ENCODE results near the gene GAB2. TPM values are rescaled to one million over a fixed set of nuclear protein-coding genes. Genes with fewer than 3 reads are reported as not detected.
"Not testable (repeated sequence)": the region's sequence is repeated elsewhere in the genome, so short reads cannot be mapped to it uniquely, and the experiment has no call there.

Gene GAB2
- total and polyA plus RNA-seq, 9 donors = 30.9 to 64.6 (median 42.9) TPM

DNA sequence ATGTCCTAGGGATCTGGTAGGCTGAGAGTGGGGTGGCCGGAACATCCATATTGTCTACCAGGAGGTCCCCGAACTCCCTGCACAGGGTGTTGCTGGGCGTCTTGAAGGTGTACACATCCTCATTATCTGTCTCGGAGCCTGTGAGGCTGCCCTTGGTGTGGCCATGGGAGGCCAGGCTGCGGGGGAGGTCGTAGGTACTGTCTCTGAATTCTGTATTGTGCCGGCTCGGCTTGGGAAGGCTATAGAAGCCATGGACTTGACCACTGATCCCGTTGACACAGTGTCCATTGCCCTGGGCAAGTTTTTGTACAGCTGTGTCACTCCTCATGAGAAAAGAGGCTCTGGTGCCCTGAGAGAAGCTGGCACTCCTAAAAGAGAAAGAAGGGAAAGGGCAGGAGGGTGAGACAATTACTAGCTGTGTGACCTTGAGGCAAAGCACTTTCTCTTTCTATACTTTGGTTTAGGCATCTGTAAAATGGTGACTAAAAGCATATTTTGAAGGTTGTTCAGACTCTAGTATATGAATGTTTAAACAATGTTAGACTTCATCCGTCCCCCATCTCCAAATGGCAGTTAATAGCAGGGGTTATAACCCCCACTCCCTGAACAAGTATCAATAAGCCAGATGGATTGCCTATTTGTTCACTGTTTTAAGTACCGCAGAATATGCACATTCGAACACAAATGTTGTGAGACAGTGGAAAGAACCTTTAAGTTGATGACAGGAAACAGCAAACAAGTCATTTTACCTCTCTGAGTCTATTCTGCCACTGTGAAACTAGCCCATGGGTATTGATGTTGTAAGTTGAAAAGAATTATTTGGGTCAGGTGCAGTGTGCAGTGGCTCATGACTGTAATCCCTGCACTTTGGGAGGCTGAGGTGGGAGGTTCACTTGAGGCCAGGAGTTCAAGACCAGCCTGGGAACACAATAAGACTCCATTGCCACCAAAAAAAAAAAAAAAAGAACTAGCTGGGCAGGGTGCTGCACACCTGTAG, 190.6 kb downstream of the GAB2 start:
- Histone ChIP-seq H3K4me1 (ENCODE audit: insufficient read depth) (peaks cover 2% of the 10 kb centered on the region), H3K27ac (peak overlapping the region in 1 of 2 donors; percentile 9), H3K27me3 (no peaks in the 10 kb centered on the region), H3K36me3 (no peaks in the 10 kb centered on the region), H3K9me3 (no peaks in the 10 kb centered on the region), H3K4me3 (no peak overlapping the region)
- 83 to 85% (median 84%) methylated on average over 12 of the region's 12 CpGs for WGBS, 3 donors
- intact Hi-C loops (cut with DNase I) = loop anchor here in 3 of 4 donors (5.0 to 10.0 kb wide), 3 partner anchors 188 to 338 kb away; partner anchors contain the start of gene GAB2 (in 3 of the 3)
- DNase-seq = peak in 1 of 5 donors; percentile 13
- TF ChIP-seq POLR2A (IDR thresholded peaks at IDR 0.05) = no peak
- no peak for TF ChIP-seq EP300 (IDR thresholded peaks at IDR 0.05)
- TF ChIP-seq, protein P1, sequence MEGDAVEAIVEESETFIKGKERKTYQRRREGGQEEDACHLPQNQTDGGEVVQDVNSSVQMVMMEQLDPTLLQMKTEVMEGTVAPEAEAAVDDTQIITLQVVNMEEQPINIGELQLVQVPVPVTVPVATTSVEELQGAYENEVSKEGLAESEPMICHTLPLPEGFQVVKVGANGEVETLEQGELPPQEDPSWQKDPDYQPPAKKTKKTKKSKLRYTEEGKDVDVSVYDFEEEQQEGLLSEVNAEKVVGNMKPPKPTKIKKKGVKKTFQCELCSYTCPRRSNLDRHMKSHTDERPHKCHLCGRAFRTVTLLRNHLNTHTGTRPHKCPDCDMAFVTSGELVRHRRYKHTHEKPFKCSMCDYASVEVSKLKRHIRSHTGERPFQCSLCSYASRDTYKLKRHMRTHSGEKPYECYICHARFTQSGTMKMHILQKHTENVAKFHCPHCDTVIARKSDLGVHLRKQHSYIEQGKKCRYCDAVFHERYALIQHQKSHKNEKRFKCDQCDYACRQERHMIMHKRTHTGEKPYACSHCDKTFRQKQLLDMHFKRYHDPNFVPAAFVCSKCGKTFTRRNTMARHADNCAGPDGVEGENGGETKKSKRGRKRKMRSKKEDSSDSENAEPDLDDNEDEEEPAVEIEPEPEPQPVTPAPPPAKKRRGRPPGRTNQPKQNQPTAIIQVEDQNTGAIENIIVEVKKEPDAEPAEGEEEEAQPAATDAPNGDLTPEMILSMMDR (IDR thresholded peaks at IDR 0.05) = no peak

DNA sequence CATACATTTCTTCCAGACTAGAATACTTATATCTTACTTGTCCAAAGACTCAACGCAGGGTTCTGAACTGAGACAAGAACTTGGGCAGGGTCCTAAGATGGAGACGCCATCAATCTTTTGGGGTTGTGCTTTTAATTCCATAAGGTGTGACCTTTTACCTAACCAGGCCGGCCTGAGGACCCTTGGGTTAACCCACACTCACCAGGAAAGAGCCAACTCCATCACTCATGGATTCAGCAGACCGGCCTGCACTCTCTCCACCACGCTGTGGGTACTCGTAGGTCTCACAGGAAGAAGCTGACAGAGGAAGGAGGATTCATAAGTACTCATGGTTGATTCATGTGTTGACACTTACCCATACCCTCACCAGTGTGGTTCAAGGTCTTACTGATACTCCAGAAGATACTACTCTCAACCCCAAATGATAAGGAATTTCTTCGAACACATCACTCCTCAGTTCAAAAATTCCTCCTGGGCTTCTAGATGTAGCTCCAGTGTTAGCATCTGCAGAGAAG, 192.7 kb downstream of the GAB2 start:
- Histone ChIP-seq H3K4me1 (ENCODE audit: insufficient read depth) (no peaks in the 10 kb centered on the region), H3K4me3 (no peak overlapping the region), H3K27ac (no peak overlapping the region), H3K9me3 (no peaks in the 10 kb centered on the region), H3K27me3 (no peaks in the 10 kb centered on the region), H3K36me3 (no peaks in the 10 kb centered on the region)
- no peak for TF ChIP-seq POLR2A (IDR thresholded peaks at IDR 0.05)
- TF ChIP-seq, protein P1 (IDR thresholded peaks at IDR 0.05) = no peak
- TF ChIP-seq EP300 (IDR thresholded peaks at IDR 0.05) = no peak
- DNase-seq = no peak
- intact Hi-C loops (cut with DNase I) = loop anchor here in 3 of 4 donors (5.0 to 10.0 kb wide), 3 partner anchors 190 to 340 kb away; partner anchors contain the start of gene GAB2 (in 3 of the 3)
- 91 to 93% (median 91%) methylated on average over 7 of the region's 7 CpGs for WGBS, 3 donors

DNA sequence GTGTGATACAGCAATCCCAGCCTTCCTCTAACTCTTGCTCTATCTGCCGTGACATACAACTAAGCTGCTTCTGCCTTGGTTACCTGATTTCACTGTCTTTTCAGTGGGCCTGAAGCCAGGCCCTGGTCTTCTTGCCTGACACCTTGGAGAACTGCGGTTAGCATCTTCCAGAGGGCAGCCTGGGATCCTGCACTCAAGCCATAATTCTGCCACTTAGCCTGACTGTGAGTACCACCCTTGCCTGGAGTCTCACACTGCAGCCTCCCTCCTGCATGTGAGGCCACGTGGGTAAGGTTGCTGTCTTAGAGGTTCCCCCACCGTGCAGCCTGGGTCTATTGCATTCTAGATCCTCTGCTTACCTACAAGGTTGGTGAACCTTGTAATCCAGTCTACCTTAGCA, 193.1 kb downstream of the GAB2 start:
- Histone ChIP-seq H3K4me1 (ENCODE audit: insufficient read depth) (no peaks in the 10 kb centered on the region), H3K27me3 (no peaks in the 10 kb centered on the region), H3K4me3 (no peak overlapping the region), H3K9me3 (no peaks in the 10 kb centered on the region), H3K36me3 (no peaks in the 10 kb centered on the region), H3K27ac (no peak overlapping the region)
- TF ChIP-seq POLR2A (IDR thresholded peaks at IDR 0.05) (no peak), EP300 (IDR thresholded peaks at IDR 0.05) (no peak)
- TF ChIP-seq, protein P1 (IDR thresholded peaks at IDR 0.05) = no peak
- intact Hi-C loops (cut with DNase I) = loop anchor here in 2 of 4 donors (10.0 kb wide), 2 partner anchors 190 to 340 kb away; partner anchors contain the start of gene GAB2 (in 1 of the 2)
- 82 to 91% (median 87%) methylated on average over 4 of the region's 4 CpGs for WGBS, 3 donors
- no peak for DNase-seq

DNA sequence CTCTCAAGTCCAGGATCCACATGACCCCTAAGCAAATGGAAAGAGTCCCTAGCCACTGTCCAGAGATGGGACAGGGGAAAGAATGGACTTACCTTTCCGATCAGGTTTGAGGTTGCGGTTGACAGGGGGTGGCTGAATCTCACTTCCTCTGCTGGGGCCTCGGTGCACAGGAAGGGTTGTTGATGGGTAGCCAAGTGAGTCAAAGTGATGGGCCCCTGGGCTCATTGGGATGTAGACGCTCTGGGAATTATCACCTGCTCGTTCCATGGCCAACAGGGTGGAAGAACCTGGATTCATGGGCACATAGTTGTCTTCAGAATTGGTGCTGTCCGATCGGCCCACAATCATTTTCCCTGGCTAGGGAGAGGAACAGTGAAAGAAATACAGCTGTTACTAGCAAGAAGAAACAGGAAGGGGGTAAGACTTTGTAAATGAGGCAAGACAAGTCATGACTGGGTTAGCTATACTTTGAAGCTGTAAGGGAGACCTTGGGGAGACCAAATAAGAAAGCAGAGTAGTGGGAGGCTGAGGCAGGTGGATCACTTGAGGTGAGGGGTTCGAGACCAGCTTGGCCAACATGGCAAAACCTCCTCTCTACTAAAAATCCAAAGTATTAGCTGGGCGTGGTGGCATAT, 194.2 kb downstream of the GAB2 start:
- Histone ChIP-seq H3K36me3 (no peaks in the 10 kb centered on the region), H3K27ac (no peak overlapping the region), H3K4me3 (no peak overlapping the region), H3K27me3 (no peaks in the 10 kb centered on the region), H3K9me3 (no peaks in the 10 kb centered on the region), H3K4me1 (ENCODE audit: insufficient read depth) (no peaks in the 10 kb centered on the region)
- intact Hi-C loops (cut with DNase I) = loop anchor here in 2 of 4 donors (10.0 kb wide), 2 partner anchors 191 to 341 kb away; partner anchors contain the start of gene GAB2 (in 1 of the 2)
- 88 to 90% (median 90%) methylated on average over 9 of the region's 9 CpGs for whole genome bisulfite sequencing, 3 donors
- no peak for TF ChIP-seq POLR2A (IDR thresholded peaks at IDR 0.05)
- TF ChIP-seq EP300 (IDR thresholded peaks at IDR 0.05) = no peak
- TF ChIP-seq, protein P1 (IDR thresholded peaks at IDR 0.05) = no peak
- DNase-seq = peak in 1 of 5 donors; percentile 10

DNA sequence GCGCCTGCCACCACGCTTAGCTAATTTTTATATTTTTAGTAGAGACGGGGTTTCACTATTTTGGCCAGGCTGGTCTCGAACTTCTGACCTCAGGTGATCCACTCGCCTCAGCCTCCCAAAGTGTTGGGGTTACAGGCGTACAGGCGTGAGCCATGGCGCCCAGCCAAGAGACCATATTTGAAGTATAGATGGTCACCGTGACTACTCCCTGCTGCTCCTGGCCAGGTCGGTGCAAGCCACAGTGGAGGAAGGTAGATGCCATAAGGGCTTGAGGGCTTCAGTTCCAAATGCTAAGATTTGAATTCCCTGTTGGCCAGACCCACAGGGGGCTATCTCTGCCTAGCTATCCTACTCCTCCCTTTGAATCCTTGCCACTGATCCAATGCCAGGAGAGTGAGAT, 194.9 kb downstream of the GAB2 start:
- not testable (repeated sequence) for H3K27ac ChIP-seq; H3K9me3 ChIP-seq; H3K4me3 ChIP-seq; H3K4me1 ChIP-seq (ENCODE audit: insufficient read depth); H3K36me3 ChIP-seq; H3K27me3 ChIP-seq
- DNase-seq = peak in 1 of 5 donors; percentile 21
- intact Hi-C loops (cut with DNase I) = loop anchor here in 2 of 4 donors (10.0 kb wide), 2 partner anchors 192 to 342 kb away; partner anchors contain the start of gene GAB2 (in 1 of the 2)
- WGBS, 3 donors = 81 to 88% (median 86%) methylated on average over 10 of the region's 10 CpGs
